CD14-positive monocyte (primary cell): ENCODE results near the gene KAZN. TPM values are rescaled to one million over a fixed set of nuclear protein-coding genes. Genes with fewer than 3 reads are reported as not detected.

ENCODE experiments used
- DNase-seq, 3 donors: peaks; one replicate each; pipeline ENCODE4 v3.0.0-alpha.2; 2011 to 2022
- H2AFZ ChIP-seq: 2 replicates; pipeline ENCODE4 v1.6.0; 2012; ENCODE audit warnings: mild to moderate bottlenecking, low read depth, low read length, inconsistent platforms; ENCODE audit not compliant: insufficient read depth, poor library complexity, severe bottlenecking
- H3K27ac ChIP-seq, 2 donors: 1 replicate in 1 of 2; 2 replicates in 1 of 2; pipeline ENCODE4 v1.5.1; 2012 to 2013; ENCODE audit warnings: low read length in 2 of 2, control low read depth in 1 of 2, inconsistent platforms in 1 of 2, low read depth in 1 of 2, mild to moderate bottlenecking in 1 of 2
- H3K27me3 ChIP-seq, 2 donors: one replicate each; pipeline versions ENCODE4 v1.6.0 to v1.6.1; 2011 to 2013; ENCODE audit warnings: low read length in 2 of 2; ENCODE audit not compliant: control insufficient read depth in 2 of 2, insufficient read depth in 2 of 2
- H3K36me3 ChIP-seq, 2 donors: replicated peaks in 1 of 2; 1 replicate in 1 of 2; 2 replicates in 1 of 2; pipeline versions ENCODE4 v1.5.1 to v1.6.1; 2012 to 2013; ENCODE audit warnings: low read length in 2 of 2, control low read depth in 1 of 2, inconsistent platforms in 1 of 2, mild to moderate bottlenecking in 1 of 2; ENCODE audit not compliant: insufficient read depth in 2 of 2, control insufficient read depth in 1 of 2
- H3K4me1 ChIP-seq, 2 donors: 1 replicate in 1 of 2; 2 replicates in 1 of 2; pipeline versions ENCODE4 v1.5.1 to v1.6.1; 2012 to 2013; ENCODE audit warnings: low read length in 2 of 2, control low read depth in 1 of 2, inconsistent platforms in 1 of 2, mild to moderate bottlenecking in 1 of 2, moderate library complexity in 1 of 2; ENCODE audit not compliant: insufficient read depth in 2 of 2, control insufficient read depth in 1 of 2
- H3K4me2 ChIP-seq: replicated peaks from 2 replicates; pipeline ENCODE3; 2012; ENCODE audit warnings: low read length, moderate library complexity, mild to moderate bottlenecking; ENCODE audit not compliant: poor library complexity, severe bottlenecking; ENCODE audit errors: extremely low read depth
- H3K4me3 ChIP-seq, 3 experiments: fragments of 200-600 bp in 1 of 3; sonication (generic) in 1 of 3; replicated peaks in 1 of 3; 1 replicate in 2 of 3; 2 replicates in 1 of 3; pipeline ENCODE4 v1.5.1; 2011 to 2013; ENCODE audit warnings: low read length in 3 of 3, mild to moderate bottlenecking in 3 of 3, control low read depth in 2 of 3, low read depth in 2 of 3, inconsistent platforms in 1 of 3, moderate library complexity in 1 of 3
- H3K79me2 ChIP-seq: 2 replicates; pipeline ENCODE4 v1.6.0; 2012; ENCODE audit warnings: mild to moderate bottlenecking, control low read depth, inconsistent platforms, low read length, moderate library complexity; ENCODE audit not compliant: insufficient read depth
- H3K9ac ChIP-seq: 2 replicates; pipeline ENCODE4 v1.6.0; 2017; ENCODE audit warnings: low read length, mild to moderate bottlenecking; ENCODE audit not compliant: insufficient read depth, poor library complexity, severe bottlenecking
- H3K9me3 ChIP-seq, 2 donors: replicated peaks in 1 of 2; 1 replicate in 1 of 2; 2 replicates in 1 of 2; pipeline versions ENCODE4 v1.5.1 to v1.6.1; 2012 to 2013; ENCODE audit warnings: low read length in 2 of 2, control low read depth in 1 of 2; ENCODE audit not compliant: control insufficient read depth in 1 of 2, insufficient read depth in 1 of 2
- H4K20me1 ChIP-seq: 2 replicates; pipeline ENCODE4 v1.6.0; 2012; ENCODE audit warnings: mild to moderate bottlenecking, low read length, control low read depth, moderate library complexity; ENCODE audit not compliant: insufficient read depth
- H3K27ac Mint-ChIP-seq, 7 donors: one replicate each; pipeline ENCODE4 v1.8.0; 2020; ENCODE audit warnings: mild to moderate bottlenecking in 7 of 7, mixed read lengths in 7 of 7, moderate library complexity in 6 of 7, inconsistent platforms in 2 of 7
- H3K27me3 Mint-ChIP-seq, 3 donors: one replicate each; pipeline ENCODE4 v1.8.0; 2021 to 2022; ENCODE audit warnings: low read depth in 3 of 3, mild to moderate bottlenecking in 3 of 3, mixed read lengths in 3 of 3, moderate library complexity in 3 of 3, inconsistent platforms in 1 of 3
- H3K36me3 Mint-ChIP-seq, 2 donors: one replicate each; pipeline ENCODE4 v1.8.0; 2020; ENCODE audit warnings: mixed read lengths in 2 of 2, inconsistent platforms in 1 of 2, mild to moderate bottlenecking in 1 of 2
- H3K4me1 Mint-ChIP-seq: one replicate; pipeline ENCODE4 v1.8.0; 2020; ENCODE audit warnings: mild to moderate bottlenecking, mixed read lengths
- H3K4me3 Mint-ChIP-seq, 2 donors: one replicate each; pipeline ENCODE4 v1.8.0; 2020; ENCODE audit warnings: mild to moderate bottlenecking in 2 of 2, mixed read lengths in 2 of 2, moderate library complexity in 1 of 2
- H3K9me3 Mint-ChIP-seq, 7 donors: one replicate each; pipeline ENCODE4 v1.8.0; 2020 to 2022; ENCODE audit warnings: mixed read lengths in 7 of 7, mild to moderate bottlenecking in 6 of 7, moderate library complexity in 6 of 7, inconsistent platforms in 2 of 7
- WGBS: methylation state at CpG from one replicate; pipeline ENCODE4 v1.1.5; 2013; ENCODE audit warnings: missing lambda C conversion rate; ENCODE audit not compliant: insufficient coverage; 5-methylcytosine and 5-hydroxymethylcytosine counted together
- intact Hi-C, 2 donors: fragments of 100-400 bp; cut with micrococcal nuclease; formaldehyde crosslinking; loops; one replicate each; pipeline versions ENCODE4 v1.15.0 to v1.15.1; 2023
- polyA plus RNA-seq, 3 donors: library from polyadenylated mRNA; depleted of rRNA in 1 of 3; unstranded in 2 of 3; stranded (reverse) in 1 of 3; fragments of 300-500 nt in 2 of 3; fragments of >200 nt in 1 of 3; fragmentation: Illumina TruSeq in 2 of 3; gene quantifications; 1 replicate in 2 of 3; 2 replicates in 1 of 3; pipeline ENCODE4 v1.2.3, GENCODE V29; 2012 to 2021
- TF ChIP-seq, protein P1 (sequence below): fragments of 200-600 bp; IDR thresholded peaks from one replicate; pipeline ENCODE4 v1.8.0; 2022; ENCODE audit warnings: antibody characterized with exemption, mild to moderate bottlenecking

Gene KAZN
- polyA plus RNA-seq, 3 donors = not detected

DNA sequence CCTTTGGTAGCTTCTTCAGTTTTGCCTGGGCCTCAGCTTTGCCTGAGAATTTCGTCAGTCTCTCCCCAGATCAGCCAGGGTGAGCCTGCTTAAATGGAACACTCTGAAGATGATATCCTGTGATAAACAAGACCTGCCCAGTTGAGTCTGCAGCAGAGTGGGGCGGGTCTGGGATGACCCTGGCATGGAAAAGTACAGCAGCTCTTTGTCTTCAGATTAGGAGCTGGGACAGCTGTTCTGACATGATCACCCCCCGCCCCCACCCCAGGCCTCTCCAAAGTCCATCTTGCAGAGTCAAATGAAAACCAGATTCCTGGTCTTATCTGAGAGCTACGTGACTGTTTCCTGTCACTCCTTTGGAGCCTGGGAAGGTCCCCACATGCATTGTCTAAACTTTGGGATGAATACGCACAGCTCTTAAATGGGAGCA is 552.9 kb downstream of the KAZN start:
- H3K27me3 Mint-ChIP-seq = peaks cover 44 to 51% (median 51%) of the 10 kb centered on the region in 3 donors

DNA sequence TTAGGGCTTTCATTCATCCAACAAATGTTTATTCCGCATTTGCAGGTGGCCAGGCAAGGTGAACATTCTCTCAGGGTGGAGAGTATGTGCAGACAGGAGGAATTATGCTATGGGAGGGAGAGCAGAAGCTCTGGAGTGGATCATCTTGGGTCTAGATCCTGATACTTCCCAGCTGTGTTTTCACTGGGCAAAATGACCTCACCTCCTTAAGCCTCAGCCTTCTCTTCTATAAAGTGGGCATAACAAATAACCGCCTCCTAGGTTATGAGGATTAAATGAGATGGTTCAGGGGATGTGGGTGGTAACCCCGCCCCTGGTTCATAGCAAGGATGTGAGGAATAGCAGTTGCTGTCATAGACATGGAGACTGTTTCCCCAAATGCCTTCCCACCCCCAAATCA is 553.4 kb downstream of the KAZN start:
- H3K27me3 ChIP-seq = peaks cover 15 to 16% of the 10 kb centered on the region in 2 donors
- peak overlapping the region in 1 of 3 experiments; percentile 74 for H3K4me3 ChIP-seq

More for the DNA sequence above, 552.9 kb downstream of the KAZN start:
- no peaks in the 10 kb centered on the region for H3K9me3 ChIP-seq
- H2AFZ ChIP-seq = no peak overlapping the region
- Mint-ChIP-seq H3K27ac (no peak overlapping the region), H3K9me3 (peaks cover 0 to 6% (median 3%) of the 10 kb centered on the region in 7 donors), H3K4me3 (no peak overlapping the region), H3K4me1 (peaks cover 40% of the 10 kb centered on the region), H3K36me3 (peaks cover 3 to 9% of the 10 kb centered on the region in 2 donors)
- H3K4me1 ChIP-seq = peaks cover 43 to 46% of the 10 kb centered on the region in 2 donors
- H3K36me3 ChIP-seq = no peaks in the 10 kb centered on the region
- intact Hi-C loops = loop anchor here in 1 of 2 donors (5.0 kb wide), 1 partner anchor 121 kb away; no protein-coding TSS in a partner anchor
- TF ChIP-seq, protein P1, sequence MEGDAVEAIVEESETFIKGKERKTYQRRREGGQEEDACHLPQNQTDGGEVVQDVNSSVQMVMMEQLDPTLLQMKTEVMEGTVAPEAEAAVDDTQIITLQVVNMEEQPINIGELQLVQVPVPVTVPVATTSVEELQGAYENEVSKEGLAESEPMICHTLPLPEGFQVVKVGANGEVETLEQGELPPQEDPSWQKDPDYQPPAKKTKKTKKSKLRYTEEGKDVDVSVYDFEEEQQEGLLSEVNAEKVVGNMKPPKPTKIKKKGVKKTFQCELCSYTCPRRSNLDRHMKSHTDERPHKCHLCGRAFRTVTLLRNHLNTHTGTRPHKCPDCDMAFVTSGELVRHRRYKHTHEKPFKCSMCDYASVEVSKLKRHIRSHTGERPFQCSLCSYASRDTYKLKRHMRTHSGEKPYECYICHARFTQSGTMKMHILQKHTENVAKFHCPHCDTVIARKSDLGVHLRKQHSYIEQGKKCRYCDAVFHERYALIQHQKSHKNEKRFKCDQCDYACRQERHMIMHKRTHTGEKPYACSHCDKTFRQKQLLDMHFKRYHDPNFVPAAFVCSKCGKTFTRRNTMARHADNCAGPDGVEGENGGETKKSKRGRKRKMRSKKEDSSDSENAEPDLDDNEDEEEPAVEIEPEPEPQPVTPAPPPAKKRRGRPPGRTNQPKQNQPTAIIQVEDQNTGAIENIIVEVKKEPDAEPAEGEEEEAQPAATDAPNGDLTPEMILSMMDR = no peak
- H3K27ac ChIP-seq = no peak overlapping the region
- no peak overlapping the region for H3K4me3 ChIP-seq
- no peaks in the 10 kb centered on the region for H3K79me2 ChIP-seq
- WGBS = 82% methylated on average over 4 of the region's 5 CpGs
- no peak overlapping the region for H3K9ac ChIP-seq
- H3K27me3 ChIP-seq = peaks cover 15 to 16% of the 10 kb centered on the region in 2 donors
- H3K4me2 ChIP-seq = no peak overlapping the region
- no peak for DNase-seq
- no peaks in the 10 kb centered on the region for H4K20me1 ChIP-seq

More for the DNA sequence above, 553.4 kb downstream of the KAZN start:
- H3K9me3 Mint-ChIP-seq = peaks cover 0 to 6% (median 3%) of the 10 kb centered on the region in 7 donors
- no peak overlapping the region for H3K27ac Mint-ChIP-seq
- DNase-seq = no peak
- no peaks in the 10 kb centered on the region for H4K20me1 ChIP-seq
- intact Hi-C loops = loop anchor here (2.0 to 5.0 kb wide), 2 partner anchors 120 to 121 kb away; no protein-coding TSS in a partner anchor
- no peaks in the 10 kb centered on the region for H3K79me2 ChIP-seq
- no peak overlapping the region for H3K27ac ChIP-seq
- TF ChIP-seq, protein P1 = no peak
- no peak overlapping the region for H3K4me2 ChIP-seq
- peaks cover 48 to 52% (median 51%) of the 10 kb centered on the region in 3 donors for H3K27me3 Mint-ChIP-seq
- H3K9ac ChIP-seq = no peak overlapping the region
- peak overlapping the region in 1 of 2 donors; percentile 94 for H3K4me3 Mint-ChIP-seq
- H3K4me1 ChIP-seq = peaks cover 40 to 41% of the 10 kb centered on the region in 2 donors
- H3K36me3 Mint-ChIP-seq = peaks cover 3 to 9% of the 10 kb centered on the region in 2 donors
- no peaks in the 10 kb centered on the region for H3K36me3 ChIP-seq
- H3K9me3 ChIP-seq = no peaks in the 10 kb centered on the region
- H2AFZ ChIP-seq = no peak overlapping the region
- no CpG with 5 or more reads among the region's 3 CpGs for WGBS
- H3K4me1 Mint-ChIP-seq = peaks cover 38% of the 10 kb centered on the region
